Skeletal muscle cell (primary cell): ENCODE data around the gene LEFTY1.
"Not testable (repeated sequence)": the region's sequence is repeated elsewhere in the genome, so short reads cannot be mapped to it uniquely, and the experiment has no call there.

Experiments
- DNase-seq: peaks from one replicate; pipeline ENCODE4 v3.0.0-alpha.2; 2010; ENCODE audit warnings: low read depth
- H3K4me3 ChIP-seq: 2 replicates; pipeline ENCODE4 v1.5.1; 2011; ENCODE audit warnings: low read depth, mild to moderate bottlenecking, control low read depth, low read length, moderate library complexity

The LEFTY1 gene

GRCh38 chr1:225838793-225839192, 50.2 kb downstream of the LEFTY1 start:
- H3K4me3 ChIP-seq = no peak overlapping the region
- DNase-seq = no peak

DNA sequence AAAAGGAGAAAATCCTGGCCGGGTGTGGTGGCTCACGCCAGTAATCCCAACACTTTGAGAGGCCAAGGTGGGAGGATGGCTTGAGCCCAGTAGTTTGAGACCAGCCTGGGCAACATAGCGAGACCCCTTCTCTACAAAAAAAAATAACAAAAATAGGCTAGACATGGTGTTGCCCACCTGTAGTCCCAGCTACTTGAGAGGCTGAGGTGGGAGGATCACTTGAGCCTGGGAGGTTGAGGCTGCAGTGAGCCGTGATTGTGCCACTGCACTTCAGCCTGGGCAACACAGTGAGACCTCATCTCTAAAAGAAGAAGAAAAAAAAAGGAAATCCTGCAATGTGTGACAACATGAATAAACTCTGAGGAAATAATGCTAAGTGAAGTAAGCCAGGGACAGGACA, 52.6 kb downstream of the LEFTY1 start:
- not testable (repeated sequence) for H3K4me3 ChIP-seq, DNase-seq
